Neuronal stem cell (in vitro differentiated cells): ENCODE measurements around the gene MMP17.
A peak's percentile ranks its signal among the peaks of the same experiment; 100 is the strongest.

Source experiments
- DNase-seq: peaks from one replicate; pipeline ENCODE4 v3.0.0-alpha.2; 2013; ENCODE audit warnings: low spot score
- H2AFZ ChIP-seq: one replicate; pipeline ENCODE4 v1.6.1; 2013; ENCODE audit warnings: mild to moderate bottlenecking, low read length, inconsistent platforms
- H2AK5ac ChIP-seq: 2 replicates; pipeline ENCODE4 v1.6.1; 2013; ENCODE audit warnings: low read depth, mild to moderate bottlenecking, inconsistent platforms, low read length, moderate library complexity, mixed read lengths
- H2BK120ac ChIP-seq: 2 replicates; pipeline ENCODE4 v1.6.1; 2013; ENCODE audit warnings: low read depth, mild to moderate bottlenecking, inconsistent platforms, low read length, moderate library complexity, mixed read lengths
- H2BK12ac ChIP-seq: one replicate; pipeline ENCODE4 v1.6.1; 2013; ENCODE audit warnings: low read length, inconsistent platforms
- H2BK15ac ChIP-seq: 2 replicates; pipeline ENCODE4 v1.6.1; 2013; ENCODE audit warnings: mild to moderate bottlenecking, low read length, inconsistent platforms, mixed read lengths
- H2BK5ac ChIP-seq: one replicate; pipeline ENCODE4 v1.6.1; 2013; ENCODE audit warnings: inconsistent platforms, mild to moderate bottlenecking, low read length, moderate library complexity
- H3K14ac ChIP-seq: one replicate; pipeline ENCODE4 v1.6.1; 2013; ENCODE audit warnings: low read length, inconsistent platforms
- H3K18ac ChIP-seq: 2 replicates; pipeline ENCODE4 v1.6.1; 2013; ENCODE audit warnings: low read length, inconsistent platforms
- H3K23ac ChIP-seq: 2 replicates; pipeline ENCODE4 v1.6.1; 2013; ENCODE audit warnings: low read depth, mild to moderate bottlenecking, mixed read lengths, low read length, inconsistent platforms; ENCODE audit not compliant: poor library complexity
- H3K27ac ChIP-seq: replicated peaks from 3 replicates; pipeline ENCODE4 v1.5.1; 2013; ENCODE audit warnings: low read length, inconsistent platforms
- H3K27me3 ChIP-seq, 3 experiments: 2 replicates each; pipeline ENCODE4 v1.6.1; 2013; ENCODE audit warnings: low read length in 3 of 3, mild to moderate bottlenecking in 2 of 3, inconsistent platforms in 1 of 3, low read depth in 1 of 3, mixed read lengths in 1 of 3, moderate library complexity in 1 of 3; ENCODE audit not compliant: control insufficient read depth in 3 of 3, insufficient read depth in 3 of 3
- H3K36me3 ChIP-seq, 2 donors: replicated peaks in 1 of 2; 2 replicates each; pipeline ENCODE4 v1.6.1; 2013; ENCODE audit warnings: low read length in 2 of 2; ENCODE audit not compliant: control insufficient read depth in 2 of 2, insufficient read depth in 2 of 2
- H3K4ac ChIP-seq: 2 replicates; pipeline ENCODE4 v1.6.1; 2013; ENCODE audit warnings: inconsistent platforms, mild to moderate bottlenecking, low read length, moderate library complexity
- H3K4me1 ChIP-seq, 2 donors: 1 replicate in 1 of 2; 2 replicates in 1 of 2; pipeline ENCODE4 v1.6.1; 2013; ENCODE audit warnings: low read length in 2 of 2, low read depth in 1 of 2; ENCODE audit not compliant: control insufficient read depth in 2 of 2, insufficient read depth in 1 of 2
- H3K4me2 ChIP-seq: one replicate; pipeline ENCODE4 v1.6.1; 2013; ENCODE audit warnings: mild to moderate bottlenecking, low read length, inconsistent platforms; ENCODE audit not compliant: insufficient read depth, poor library complexity, severe bottlenecking
- H3K4me3 ChIP-seq, 2 donors: 2 replicates each; pipeline ENCODE4 v1.5.1; 2013; ENCODE audit warnings: low read length in 2 of 2, mild to moderate bottlenecking in 2 of 2, inconsistent platforms in 1 of 2, moderate library complexity in 1 of 2
- H3K79me1 ChIP-seq: one replicate; pipeline ENCODE4 v1.6.1; 2013; ENCODE audit warnings: low read depth, mild to moderate bottlenecking, inconsistent platforms, low read length, moderate library complexity
- H3K9ac ChIP-seq: one replicate; pipeline ENCODE4 v1.6.1; 2013; ENCODE audit warnings: mild to moderate bottlenecking, low read depth, low read length, inconsistent platforms; ENCODE audit not compliant: poor library complexity
- H3K9me3 ChIP-seq, 2 donors: replicated peaks in 1 of 2; 2 replicates each; pipeline versions ENCODE3 to v1.6.1; 2013; ENCODE audit warnings: low read length in 2 of 2, mild to moderate bottlenecking in 2 of 2, inconsistent platforms in 1 of 2, low read depth in 1 of 2, mixed read lengths in 1 of 2, moderate library complexity in 1 of 2; ENCODE audit not compliant: control insufficient read depth in 2 of 2, insufficient read depth in 1 of 2
- H4K8ac ChIP-seq: one replicate; pipeline ENCODE4 v1.6.1; 2013; ENCODE audit warnings: low read depth, mild to moderate bottlenecking, inconsistent platforms, low read length, moderate library complexity
- H4K91ac ChIP-seq: one replicate; pipeline ENCODE4 v1.6.1; 2013; ENCODE audit warnings: low read length, low read depth, mild to moderate bottlenecking, inconsistent platforms; ENCODE audit not compliant: poor library complexity
- WGBS, 2 donors: extraction: QIAGEN DNeasy Blood & Tissue Kit; methylation state at CpG; one replicate each; pipeline ENCODE4 v1.1.7; 2013; ENCODE audit warnings: missing lambda C conversion rate in 2 of 2, mixed read lengths in 1 of 2; ENCODE audit not compliant: insufficient read length in 2 of 2, insufficient replicate concordance in 1 of 2; ENCODE audit errors: extremely low coverage in 2 of 2; 5-methylcytosine and 5-hydroxymethylcytosine counted together

MMP17 gene

DNA sequence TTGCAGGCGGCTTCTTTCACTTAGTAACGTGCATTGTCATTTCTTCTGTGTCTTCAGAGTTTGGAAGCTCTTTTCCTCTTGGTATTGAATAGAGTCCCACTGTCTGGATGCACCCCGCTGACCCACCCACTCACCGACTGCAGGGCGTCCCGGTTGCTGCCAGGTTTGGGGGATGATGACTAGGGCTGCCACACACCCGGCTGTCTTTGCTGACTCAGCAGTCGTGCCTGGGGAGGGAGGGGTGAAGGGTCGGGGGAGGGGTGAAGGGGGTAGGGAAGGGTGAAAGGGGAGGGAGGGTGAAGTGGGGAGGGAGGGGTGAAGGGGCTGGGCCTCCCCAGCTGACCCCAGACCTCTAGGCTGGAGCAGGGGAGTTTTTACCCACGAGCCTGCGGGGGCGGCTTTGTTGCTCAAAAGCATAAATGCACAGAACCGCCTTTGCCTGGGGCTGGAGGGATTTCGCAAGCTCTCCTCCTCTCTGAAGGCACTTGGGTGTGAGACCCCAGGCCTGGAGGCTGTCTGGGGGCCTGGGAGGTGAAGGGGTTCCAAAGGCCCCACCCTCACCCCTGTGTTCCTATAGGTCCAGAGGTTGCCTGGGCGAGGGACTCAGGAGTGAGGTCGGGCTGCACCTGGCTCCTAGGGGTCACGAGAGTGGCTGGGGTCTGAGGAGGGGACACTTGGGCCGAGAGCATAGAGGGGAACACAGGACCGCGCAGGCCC, 35.0 kb downstream of the MMP17 start:
- no peak overlapping the region for H3K9ac ChIP-seq
- no peak overlapping the region for H4K8ac ChIP-seq
- no CpG with 5 or more reads among the region's 20 CpGs for WGBS, 2 donors
- no peak overlapping the region for H3K4me3 ChIP-seq
- H2BK15ac ChIP-seq: no peak overlapping the region
- H3K23ac ChIP-seq: no peak overlapping the region
- peaks cover 21 to 32% of the 10 kb centered on the region in 2 donors for H3K4me1 ChIP-seq
- no peak overlapping the region for H3K27ac ChIP-seq
- no peak overlapping the region for H3K4me2 ChIP-seq
- no peak overlapping the region for H4K91ac ChIP-seq
- no peak overlapping the region for H2BK12ac ChIP-seq
- H3K18ac ChIP-seq: peak overlapping the region; percentile 44
- H2BK120ac ChIP-seq: peak overlapping the region; percentile 6
- H2BK5ac ChIP-seq: no peak overlapping the region
- DNase-seq: peak; percentile 30
- H3K4ac ChIP-seq: no peak overlapping the region
- no peaks in the 10 kb centered on the region for H3K36me3 ChIP-seq
- no peak overlapping the region for H2AK5ac ChIP-seq
- peak overlapping the region; percentile 68 for H2AFZ ChIP-seq
- no peak overlapping the region for H3K14ac ChIP-seq
- no peaks in the 10 kb centered on the region for H3K9me3 ChIP-seq
- H3K79me1 ChIP-seq: no peaks in the 10 kb centered on the region
- peaks cover 0 to 3% (median 0%) of the 10 kb centered on the region in 3 experiments for H3K27me3 ChIP-seq

DNA sequence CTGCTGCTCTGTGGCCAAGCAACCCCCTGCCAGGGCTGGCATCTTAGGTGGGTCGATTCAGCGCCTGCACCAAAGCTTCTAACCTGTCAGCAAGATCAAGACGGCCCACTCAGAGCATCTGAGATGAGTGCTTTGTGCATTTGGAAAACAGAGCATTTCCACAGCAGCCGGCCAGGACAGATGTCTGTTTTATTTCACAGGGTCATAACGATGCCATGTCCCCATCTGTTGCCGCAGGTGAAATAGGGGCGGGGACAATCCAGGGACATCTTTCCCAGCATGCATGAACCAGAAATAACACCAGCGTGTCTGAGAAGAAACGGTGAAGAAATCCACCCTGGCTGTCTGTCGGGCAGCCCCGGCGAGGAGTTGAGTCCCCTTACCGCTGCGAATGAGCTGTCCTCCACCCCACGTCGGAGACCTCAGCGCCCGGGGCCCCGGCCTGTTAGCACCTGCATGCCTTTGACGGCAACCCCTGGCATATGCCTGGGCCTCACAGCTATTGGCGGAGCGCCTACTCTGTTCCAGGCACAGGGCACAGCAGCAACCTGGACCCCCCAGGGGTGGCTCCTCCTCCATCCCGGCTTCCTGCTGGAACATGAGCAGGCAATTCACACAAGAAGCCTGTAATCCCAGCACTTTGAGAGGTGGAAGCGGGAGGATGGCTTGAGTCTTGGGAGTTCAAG, 35.7 kb downstream of the MMP17 start:
- Histone ChIP-seq H3K27ac (peak overlapping the region; percentile 1), H2BK5ac (no peak overlapping the region), H4K91ac (no peak overlapping the region), H3K79me1 (no peaks in the 10 kb centered on the region), H3K18ac (peak overlapping the region; percentile 53), H3K9ac (no peak overlapping the region), H3K4ac (no peak overlapping the region), H2BK12ac (no peak overlapping the region), H3K4me2 (no peak overlapping the region), H3K9me3 (no peaks in the 10 kb centered on the region), H3K23ac (no peak overlapping the region), H2BK15ac (no peak overlapping the region), H4K8ac (no peak overlapping the region), H3K36me3 (no peaks in the 10 kb centered on the region), H3K27me3 (peaks cover 0 to 3% (median 0%) of the 10 kb centered on the region in 3 experiments), H3K4me1 (peaks cover 21 to 32% of the 10 kb centered on the region in 2 donors), H3K14ac (no peak overlapping the region), H3K4me3 (no peak overlapping the region), H2AK5ac (no peak overlapping the region), H2BK120ac (no peak overlapping the region), H2AFZ (peak overlapping the region; percentile 68)
- WGBS, 2 donors: no CpG with 5 or more reads among the region's 24 CpGs
- DNase-seq: no peak

DNA sequence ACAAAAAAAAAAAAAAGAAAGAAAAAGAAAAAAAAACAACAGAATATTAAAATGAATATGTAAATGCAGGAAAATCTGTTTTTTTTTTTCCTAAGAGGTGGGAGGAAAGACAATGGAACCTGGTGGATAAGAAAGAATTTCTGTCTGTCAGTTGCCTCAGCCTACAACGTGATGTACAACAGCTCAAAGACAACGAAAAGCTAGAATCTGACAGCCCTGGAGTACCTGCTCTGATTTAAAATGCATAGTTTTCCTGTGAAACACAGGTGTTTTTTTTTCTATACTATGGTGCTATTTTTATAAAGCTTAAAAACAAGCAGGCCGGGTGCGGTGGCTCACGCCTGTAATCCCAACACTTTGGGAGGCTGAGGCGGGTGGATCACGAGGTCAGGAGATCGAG, 36.3 kb downstream of the MMP17 start:
- H3K9ac ChIP-seq: no peak overlapping the region
- H3K4me1 ChIP-seq: peaks cover 21 to 32% of the 10 kb centered on the region in 2 donors
- no peak overlapping the region for H3K4me2 ChIP-seq
- no peak overlapping the region for H3K14ac ChIP-seq
- no peak overlapping the region for H2BK5ac ChIP-seq
- H2BK12ac ChIP-seq: no peak overlapping the region
- H3K27me3 ChIP-seq: peaks cover 0 to 3% (median 0%) of the 10 kb centered on the region in 3 experiments
- H4K91ac ChIP-seq: no peak overlapping the region
- no peak overlapping the region for H3K4me3 ChIP-seq
- no peaks in the 10 kb centered on the region for H3K79me1 ChIP-seq
- H2BK120ac ChIP-seq: no peak overlapping the region
- no peak overlapping the region for H2AK5ac ChIP-seq
- no peak overlapping the region for H3K4ac ChIP-seq
- H3K9me3 ChIP-seq: no peaks in the 10 kb centered on the region
- H2AFZ ChIP-seq: no peak overlapping the region
- no peaks in the 10 kb centered on the region for H3K36me3 ChIP-seq
- no peak overlapping the region for H3K23ac ChIP-seq
- H4K8ac ChIP-seq: no peak overlapping the region
- no peak for DNase-seq
- H2BK15ac ChIP-seq: no peak overlapping the region
- H3K18ac ChIP-seq: no peak overlapping the region
- no CpG with 5 or more reads among the region's 8 CpGs for WGBS, 2 donors
- H3K27ac ChIP-seq: no peak overlapping the region

DNA sequence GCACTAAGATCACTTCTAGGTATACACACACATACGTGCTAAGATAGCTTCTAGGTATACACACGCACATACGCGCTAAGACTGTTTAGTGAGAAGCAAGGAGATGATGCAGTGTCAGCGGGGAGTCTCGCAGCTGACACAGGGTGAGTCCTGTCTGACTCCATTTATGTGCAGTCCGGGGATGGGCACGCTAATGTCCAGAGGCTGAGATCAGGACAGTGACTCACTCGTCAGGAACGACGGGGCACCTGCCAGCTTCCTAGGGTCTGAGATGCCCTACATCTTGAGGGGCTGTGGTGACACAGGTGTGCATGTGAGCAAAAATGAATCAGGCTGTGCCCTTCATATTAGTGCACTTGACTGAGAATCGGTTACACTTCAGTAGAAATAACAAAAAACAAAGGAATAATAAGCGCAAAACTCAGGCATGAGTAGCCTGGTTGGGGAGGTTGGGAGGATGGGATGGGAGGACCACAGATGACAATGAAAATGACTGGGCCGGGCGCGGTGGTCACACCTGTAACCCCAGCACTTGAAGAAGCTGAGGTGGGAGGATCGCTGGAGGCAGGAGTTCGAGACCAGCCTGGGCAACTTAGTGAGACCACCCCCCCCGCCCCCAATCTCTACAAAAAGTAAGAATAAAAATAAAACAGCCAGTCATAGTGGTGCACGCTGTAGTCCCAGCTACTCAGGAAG, 37.1 kb downstream of the MMP17 start:
- Histone ChIP-seq H3K27ac (no peak overlapping the region), H3K4me1 (peaks cover 21 to 28% of the 10 kb centered on the region in 2 donors), H2BK5ac (no peak overlapping the region), H3K14ac (no peak overlapping the region), H2BK15ac (no peak overlapping the region), H3K27me3 (peaks cover 0 to 3% (median 0%) of the 10 kb centered on the region in 3 experiments), H4K91ac (no peak overlapping the region), H2AK5ac (no peak overlapping the region), H3K9me3 (no peaks in the 10 kb centered on the region), H3K36me3 (no peaks in the 10 kb centered on the region), H3K9ac (no peak overlapping the region), H3K4me2 (no peak overlapping the region), H3K4me3 (no peak overlapping the region), H3K23ac (no peak overlapping the region), H2AFZ (no peak overlapping the region), H2BK12ac (no peak overlapping the region), H4K8ac (no peak overlapping the region), H3K4ac (no peak overlapping the region), H2BK120ac (no peak overlapping the region), H3K18ac (no peak overlapping the region), H3K79me1 (no peaks in the 10 kb centered on the region)
- no CpG with 5 or more reads among the region's 20 CpGs for WGBS, 2 donors
- DNase-seq: no peak
